ENCODE data around the gene IRX6. TPM values are rescaled to one million over a fixed set of nuclear protein-coding genes. Genes with fewer than 3 reads are reported as not detected.

Gene IRX6
- total RNA-seq, 1 donor from 2014 or later = 2.3 TPM

GRCh38 chr16:55364811-55365210, 40.8 kb downstream of the IRX6 start:
- no peak for DNase-seq (ENCODE audit: low spot score)

- DNase-seq (ENCODE audit: low spot score) = no peak
These were observed 43.4 kb downstream of the IRX6 start for GRCh38 chr16:55367301-55367811.

- no peak for DNase-seq (ENCODE audit: low spot score)
These were observed 44.0 kb downstream of the IRX6 start for GRCh38 chr16:55367866-55368603.

GRCh38 chr16:55369151-55369550, 45.1 kb downstream of the IRX6 start:
- no peak for DNase-seq (ENCODE audit: low spot score)

- no peak for DNase-seq (ENCODE audit: low spot score)
These were observed 46.9 kb downstream of the IRX6 start for GRCh38 chr16:55370762-55371482.

GRCh38 chr16:55372792-55373488, 48.9 kb downstream of the IRX6 start:
- no peak for DNase-seq (ENCODE audit: low spot score)

- DNase-seq (ENCODE audit: low spot score) = no peak
These were observed 49.5 kb downstream of the IRX6 start for GRCh38 chr16:55373489-55373832.

GRCh38 chr16:55376045-55376444, 52.0 kb downstream of the IRX6 start:
- DNase-seq (ENCODE audit: low spot score) = no peak

GRCh38 chr16:55376567-55377167, 52.7 kb downstream of the IRX6 start:
- no peak for DNase-seq (ENCODE audit: low spot score)

- no peak for DNase-seq (ENCODE audit: low spot score)
These were observed 53.8 kb downstream of the IRX6 start for GRCh38 chr16:55377840-55378239.

- no peak for DNase-seq (ENCODE audit: low spot score)
These were observed 54.6 kb downstream of the IRX6 start for GRCh38 chr16:55378616-55379015.

- no peak for DNase-seq (ENCODE audit: low spot score)
These were observed 55.4 kb downstream of the IRX6 start for GRCh38 chr16:55379371-55379770.

- DNase-seq (ENCODE audit: low spot score) = no peak
These were observed 55.9 kb downstream of the IRX6 start for GRCh38 chr16:55379876-55380390.

Other genes starting within 250 kb of the IRX6 start
- 521 TPM for gene MMP2, start 155.0 kb downstream of the IRX6 start, total RNA-seq
- 15.7 TPM for gene LPCAT2, start 184.9 kb downstream of the IRX6 start, total RNA-seq
- gene CAPNS2, start 242.5 kb downstream of the IRX6 start, total RNA-seq = 0.55 TPM

All from mesenteric fat pad (tissue), 1 donor.